GM10266 (cell line): Measurements from ENCODE around the gene FHL1.

ENCODE experiments used
- DNase-seq: peaks from one replicate; pipeline ENCODE4 v3.0.0; 2012; ENCODE audit errors: extremely low spot score
- CTCF ChIP-seq: IDR thresholded peaks from 2 replicates; pipeline ENCODE4 v1.5.1; 2012; ENCODE audit warnings: mild to moderate bottlenecking, low read depth; ENCODE audit not compliant: control insufficient read depth, insufficient read depth; ENCODE audit errors: missing control alignments

Gene FHL1

GRCh38 chrX:136147976-136148375 is 643 bp downstream of the FHL1 start:
- no peak for DNase-seq
- TF ChIP-seq CTCF, result no peak

- DNase-seq, result no peak
- no peak for TF ChIP-seq CTCF
These were observed 1.1 kb downstream of the FHL1 start for GRCh38 chrX:136148391-136148790.

- no peak for TF ChIP-seq CTCF
- no peak for DNase-seq
These were observed 7.7 kb downstream of the FHL1 start for GRCh38 chrX:136154998-136155397.

GRCh38 chrX:136156560-136157117 is 9.3 kb downstream of the FHL1 start:
- no peak for DNase-seq
- TF ChIP-seq CTCF, result no peak

GRCh38 chrX:136157187-136157586 is 9.9 kb downstream of the FHL1 start:
- no peak for TF ChIP-seq CTCF

GRCh38 chrX:136158685-136159084 is 11.4 kb downstream of the FHL1 start:
- TF ChIP-seq CTCF, result no peak
- DNase-seq, result no peak

More at GRCh38 chrX:136157187-136157586, 9.9 kb downstream of the FHL1 start:
- no peak for DNase-seq

- DNase-seq, result no peak
- TF ChIP-seq CTCF, result no peak
These were observed 12.3 kb downstream of the FHL1 start for GRCh38 chrX:136159611-136160025.
